Activated CD4-positive, alpha-beta T cell treated with anti-CD3 and anti-CD28 coated beads for 4 hours (primary cell): ENCODE results near the gene TGFB1I1.
"Not testable (repeated sequence)": the region's sequence is repeated elsewhere in the genome, so short reads cannot be mapped to it uniquely, and the experiment has no call there.

Experiments
- DNase-seq, 2 donors: peaks; one replicate each; pipeline ENCODE4 v3.0.0-alpha.2; 2020

TGFB1I1 gene

GRCh38 chr16:31489616-31490584, 17.9 kb downstream of the TGFB1I1 start:
- no peak for DNase-seq

GRCh38 chr16:31491778-31492418, 19.9 kb downstream of the TGFB1I1 start:
- DNase-seq, result no peak

GRCh38 chr16:31493506-31494125, 21.7 kb downstream of the TGFB1I1 start:
- DNase-seq, result no peak

- DNase-seq, result no peak
Measured at GRCh38 chr16:31496670-31497069, 24.7 kb downstream of the TGFB1I1 start.

GRCh38 chr16:31498493-31498892, 26.5 kb downstream of the TGFB1I1 start:
- no peak for DNase-seq

GRCh38 chr16:31499928-31500327, 28.0 kb downstream of the TGFB1I1 start:
- no peak for DNase-seq

- DNase-seq, result no peak
Measured at GRCh38 chr16:31501226-31501965, 29.4 kb downstream of the TGFB1I1 start.

GRCh38 chr16:31501966-31502348, 30.0 kb downstream of the TGFB1I1 start:
- DNase-seq, result no peak

GRCh38 chr16:31502981-31503380, 31.0 kb downstream of the TGFB1I1 start:
- no peak for DNase-seq

- not testable (repeated sequence) for DNase-seq
Measured at GRCh38 chr16:31503555-31503954, 31.6 kb downstream of the TGFB1I1 start.

- no peak for DNase-seq
Measured at GRCh38 chr16:31504159-31504558, 32.2 kb downstream of the TGFB1I1 start.

- DNase-seq, result no peak
Measured at GRCh38 chr16:31505483-31505882, 33.5 kb downstream of the TGFB1I1 start.

GRCh38 chr16:31507617-31507928, 35.6 kb downstream of the TGFB1I1 start:
- DNase-seq, result no peak

GRCh38 chr16:31507929-31508705, 36.2 kb downstream of the TGFB1I1 start, which contains the start of gene RUSF1:
Gene RUSF1, minus strand, starts transcription at chr16:31508391. Its CDS starts 18 bp downstream, at chr16:31508373.
- DNase-seq, result peak; percentile 76 to 80

- no peak for DNase-seq
Measured at GRCh38 chr16:31508706-31509195, 36.8 kb downstream of the TGFB1I1 start.

GRCh38 chr16:31513126-31513525, 41.2 kb downstream of the TGFB1I1 start:
- no peak for DNase-seq

- DNase-seq, result no peak
Measured at GRCh38 chr16:31513884-31514283, 41.9 kb downstream of the TGFB1I1 start.

- DNase-seq, result no peak
Measured at GRCh38 chr16:31517800-31518402, 45.9 kb downstream of the TGFB1I1 start.

- DNase-seq, result no peak
Measured at GRCh38 chr16:31519759-31520431, 47.9 kb downstream of the TGFB1I1 start.

- no peak for DNase-seq
Measured at GRCh38 chr16:31521368-31521767, 49.4 kb downstream of the TGFB1I1 start.

- no peak for DNase-seq
Measured at GRCh38 chr16:31522071-31522470, 50.1 kb downstream of the TGFB1I1 start.
